Ishikawa (cell line): ENCODE data around the gene POU2F1.

ENCODE experiments used
- CEBPB ChIP-seq: IDR thresholded peaks from 2 replicates; pipeline ENCODE4 v1.6.1; 2012
- CREB1 ChIP-seq: IDR thresholded peaks from 2 replicates; pipeline ENCODE4 v1.6.1; 2012; ENCODE audit warnings: low read depth
- EGR1 ChIP-seq: IDR thresholded peaks from 2 replicates; pipeline ENCODE4 v1.6.1; 2012
- EP300 ChIP-seq: IDR thresholded peaks from 2 replicates; pipeline ENCODE4 v1.6.1; 2012; ENCODE audit warnings: borderline replicate concordance
- FOXM1 ChIP-seq: IDR thresholded peaks from 2 replicates; pipeline ENCODE4 v1.6.1; 2012; ENCODE audit warnings: low read depth, borderline replicate concordance
- NFIC ChIP-seq: IDR thresholded peaks from 2 replicates; pipeline ENCODE4 v1.6.1; 2012
- RAD21 ChIP-seq: IDR thresholded peaks from 2 replicates; pipeline ENCODE4 v1.6.1; 2012; ENCODE audit warnings: low read depth
- REST ChIP-seq: IDR thresholded peaks from 2 replicates; pipeline ENCODE4 v1.6.1; 2012; ENCODE audit warnings: low read depth, mild to moderate bottlenecking
- TAF1 ChIP-seq: IDR thresholded peaks from 2 replicates; pipeline ENCODE4 v1.6.1; 2012; ENCODE audit warnings: low read depth, mild to moderate bottlenecking
- TCF12 ChIP-seq: IDR thresholded peaks from 2 replicates; pipeline ENCODE4 v1.6.1; 2012; ENCODE audit warnings: low read depth
- TEAD4 ChIP-seq: IDR thresholded peaks from 2 replicates; pipeline ENCODE4 v1.6.1; 2012
- USF1 ChIP-seq: IDR thresholded peaks from 2 replicates; pipeline ENCODE4 v1.6.1; 2012
- YY1 ChIP-seq: IDR thresholded peaks from 2 replicates; pipeline ENCODE4 v1.6.1; 2012; ENCODE audit warnings: low read depth
- ZBTB7A ChIP-seq: IDR thresholded peaks from 2 replicates; pipeline ENCODE4 v1.6.1; 2012; ENCODE audit warnings: low read depth
- TF ChIP-seq, protein P1 (sequence below): IDR thresholded peaks from 2 replicates; pipeline ENCODE4 v1.6.1; 2012

The POU2F1 gene

GRCh38 chr1:167220537-167221125 lies at the start of gene POU2F1:
POU2F1 (plus strand) TSS chr1:167220886; CDS start chr1:167220898, 12 bp downstream.
- TF ChIP-seq USF1 = no peak
- peak; percentile 55 for TF ChIP-seq TAF1
- peak; percentile 90 for TF ChIP-seq YY1

DNA sequence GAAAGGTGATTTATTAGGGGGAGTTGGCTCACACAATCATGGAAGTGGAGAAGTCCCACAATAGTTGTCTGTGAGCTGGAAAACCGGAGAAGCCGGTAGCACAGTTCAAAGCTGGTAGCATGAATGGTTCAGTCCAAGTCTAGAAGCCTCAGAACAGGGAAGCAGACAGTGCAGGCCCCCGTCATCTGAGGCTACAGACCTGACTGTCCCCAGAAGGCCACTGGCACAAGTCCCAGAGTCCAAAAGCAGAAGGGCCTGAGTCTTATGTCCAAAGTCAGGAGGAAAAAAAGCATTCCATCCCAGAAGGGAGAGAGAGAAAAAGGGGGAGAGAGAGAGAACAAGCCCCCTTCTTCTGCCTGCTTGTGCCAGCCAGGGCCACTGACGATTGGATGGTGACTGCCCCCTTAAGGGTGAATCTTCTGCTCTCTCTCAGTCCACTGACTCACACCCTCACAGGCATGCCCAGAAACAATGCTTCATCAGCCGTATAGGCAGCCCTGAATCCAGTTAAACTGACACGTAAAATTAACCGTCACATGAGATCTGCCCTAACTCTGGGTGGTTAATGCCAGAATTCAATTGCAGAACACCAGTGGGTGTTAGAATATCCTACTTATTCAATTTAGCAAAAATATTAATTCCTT lies 49.3 kb upstream of the POU2F1 start:
- TF ChIP-seq USF1 (no peak), EGR1 (no peak), YY1 (no peak), CEBPB (no peak), EP300 (no peak), RAD21 (no peak), REST (no peak), TEAD4 (no peak), FOXM1 (no peak), TCF12 (no peak), CREB1 (no peak), TAF1 (no peak), NFIC (no peak)
- TF ChIP-seq, protein P1, sequence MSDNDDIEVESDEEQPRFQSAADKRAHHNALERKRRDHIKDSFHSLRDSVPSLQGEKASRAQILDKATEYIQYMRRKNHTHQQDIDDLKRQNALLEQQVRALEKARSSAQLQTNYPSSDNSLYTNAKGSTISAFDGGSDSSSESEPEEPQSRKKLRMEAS = no peak

GRCh38 chr1:167173516-167174184 lies 47.0 kb upstream of the POU2F1 start:
- TF ChIP-seq NFIC (no peak), CREB1 (no peak), RAD21 (no peak), TAF1 (no peak), CEBPB (no peak), YY1 (no peak), EP300 (no peak), REST (no peak), TEAD4 (no peak), TCF12 (no peak), ZBTB7A (no peak), USF1 (no peak)
- TF ChIP-seq, protein P1 = no peak

DNA sequence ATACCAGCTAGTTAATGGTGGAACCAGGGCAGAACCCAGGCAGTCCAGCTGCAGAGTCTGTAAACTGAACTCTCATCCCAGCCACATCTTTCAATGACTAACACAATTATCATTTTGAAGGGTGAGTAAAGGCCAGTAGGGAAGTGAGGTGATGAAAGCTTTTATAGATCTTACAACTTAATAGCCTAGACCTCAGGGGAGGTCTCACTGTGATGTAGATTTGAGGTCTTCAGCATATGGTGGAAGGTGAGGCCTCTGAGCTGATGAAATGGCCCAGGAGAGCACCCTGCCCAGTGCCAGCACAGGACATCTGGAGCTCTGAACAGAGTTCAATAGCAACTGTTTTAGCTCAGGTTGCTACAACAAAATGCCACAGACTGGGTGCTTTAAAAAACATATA lies 44.8 kb upstream of the POU2F1 start:
- TF ChIP-seq ZBTB7A (no peak), YY1 (no peak), TEAD4 (no peak), RAD21 (no peak), CREB1 (no peak), EP300 (no peak), NFIC (no peak), EGR1 (no peak), REST (no peak), FOXM1 (no peak), USF1 (no peak), CEBPB (no peak), TCF12 (no peak), TAF1 (no peak)
- TF ChIP-seq, protein P1 = no peak
